HG03354 (cell line): Measurements from ENCODE around the gene IL18R1.

Source experiments
- ATAC-seq: cut with Tn5 transposase; IDR thresholded peaks from one replicate; pipeline ENCODE4 v1.9.1; 2021; ENCODE audit warnings: mild to moderate bottlenecking; ENCODE audit not compliant: unreplicated experiment, poor library complexity, severe bottlenecking

The IL18R1 gene

DNA sequence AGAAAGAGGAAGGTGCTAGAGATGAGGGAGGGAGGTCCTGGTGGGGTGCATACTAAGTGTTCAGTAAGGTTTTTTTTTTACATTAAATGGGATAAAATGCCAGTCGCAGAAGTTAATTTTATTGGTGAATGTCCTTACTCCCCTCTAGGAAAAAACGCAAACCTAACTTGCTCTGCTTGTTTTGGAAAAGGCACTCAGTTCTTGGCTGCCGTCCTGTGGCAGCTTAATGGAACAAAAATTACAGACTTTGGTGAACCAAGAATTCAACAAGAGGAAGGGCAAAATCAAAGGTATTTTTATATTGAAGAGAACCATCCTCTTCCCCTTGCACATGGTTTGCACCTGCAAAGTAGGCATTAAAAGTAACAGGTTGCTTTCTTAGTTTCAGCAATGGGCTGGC lies 12.7 kb upstream of the IL18R1 start:
- ATAC-seq, result no peak

DNA sequence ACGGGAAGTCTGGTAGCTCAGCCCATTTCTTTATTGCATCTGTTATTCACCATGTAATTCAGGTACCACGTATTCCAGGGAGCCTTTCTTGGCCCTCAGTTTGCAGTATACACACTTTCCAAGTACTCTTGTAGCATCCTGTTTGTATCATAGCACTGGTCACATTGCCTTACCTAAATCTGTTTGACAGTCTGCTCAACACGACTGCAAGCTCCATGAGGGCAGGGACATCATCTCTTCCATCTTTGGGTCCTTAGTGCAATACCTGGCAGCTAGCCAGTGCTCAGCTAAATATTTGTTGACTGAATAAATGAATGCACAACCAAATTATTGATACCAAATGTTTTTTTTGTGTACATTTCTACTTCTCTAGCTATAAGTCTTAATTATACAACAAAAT lies 11.2 kb upstream of the IL18R1 start:
- no peak for ATAC-seq

DNA sequence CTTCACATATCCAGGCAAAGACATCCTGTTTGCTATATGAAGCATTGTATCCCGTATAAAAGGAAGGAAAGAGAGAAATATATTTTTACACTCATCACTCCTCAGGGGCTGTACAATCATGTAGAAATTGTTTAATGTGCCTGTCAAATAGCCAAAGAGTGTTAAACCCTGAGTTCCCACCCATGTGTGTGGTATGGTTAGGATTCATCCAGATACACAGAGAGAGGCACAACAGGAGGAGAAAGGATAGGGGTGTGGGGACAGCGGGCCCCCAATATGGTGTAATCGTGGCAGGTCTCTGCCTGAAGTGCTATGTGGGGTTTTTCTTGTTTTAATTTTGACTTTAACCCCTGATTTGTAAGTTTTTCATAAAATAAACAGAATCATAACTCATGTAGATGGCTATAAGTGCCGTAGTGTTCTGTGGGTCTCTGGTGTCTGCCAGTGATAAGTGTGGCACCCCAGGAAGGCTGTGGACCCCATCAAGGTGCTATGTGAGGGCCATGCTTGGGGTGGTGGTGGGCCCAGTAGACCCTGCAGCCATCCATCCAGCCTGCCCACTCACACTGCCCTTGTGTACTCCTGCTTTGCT lies 10.2 kb upstream of the IL18R1 start:
- no peak for ATAC-seq

DNA sequence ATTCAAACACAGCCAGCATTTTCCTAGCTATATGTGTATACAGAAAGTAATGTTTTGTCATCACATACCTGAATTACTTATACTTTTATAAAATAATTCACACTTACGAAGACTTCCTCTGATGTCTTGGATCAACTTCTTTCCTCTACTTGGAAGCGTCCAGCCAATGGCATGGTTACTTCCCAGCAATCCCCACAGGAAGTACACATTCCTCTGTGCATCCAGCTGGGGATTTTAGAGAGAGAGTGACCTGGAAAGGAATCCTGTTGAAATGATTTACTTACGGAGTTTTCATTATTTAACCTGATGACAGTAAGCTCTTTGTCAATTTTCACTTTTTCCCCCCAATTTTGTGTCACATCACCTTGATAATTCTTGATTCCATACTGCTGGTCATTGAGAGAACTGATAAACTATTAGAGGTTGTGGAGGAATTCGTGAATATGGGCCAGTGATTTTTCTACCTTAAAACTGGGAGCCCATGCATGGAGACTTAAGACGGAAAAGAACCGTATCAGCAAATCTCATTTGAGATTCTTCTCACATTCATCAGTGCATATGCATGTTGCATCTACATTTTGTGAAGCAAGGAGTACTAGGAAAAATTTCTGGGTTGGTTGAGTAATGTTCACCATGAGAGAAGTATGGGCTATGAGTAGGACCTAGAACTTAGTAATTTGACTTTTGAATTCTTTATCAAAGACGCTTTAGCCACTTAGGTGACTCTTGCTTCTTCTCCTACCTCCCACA lies 9.0 kb upstream of the IL18R1 start:
- ATAC-seq, result no peak

DNA sequence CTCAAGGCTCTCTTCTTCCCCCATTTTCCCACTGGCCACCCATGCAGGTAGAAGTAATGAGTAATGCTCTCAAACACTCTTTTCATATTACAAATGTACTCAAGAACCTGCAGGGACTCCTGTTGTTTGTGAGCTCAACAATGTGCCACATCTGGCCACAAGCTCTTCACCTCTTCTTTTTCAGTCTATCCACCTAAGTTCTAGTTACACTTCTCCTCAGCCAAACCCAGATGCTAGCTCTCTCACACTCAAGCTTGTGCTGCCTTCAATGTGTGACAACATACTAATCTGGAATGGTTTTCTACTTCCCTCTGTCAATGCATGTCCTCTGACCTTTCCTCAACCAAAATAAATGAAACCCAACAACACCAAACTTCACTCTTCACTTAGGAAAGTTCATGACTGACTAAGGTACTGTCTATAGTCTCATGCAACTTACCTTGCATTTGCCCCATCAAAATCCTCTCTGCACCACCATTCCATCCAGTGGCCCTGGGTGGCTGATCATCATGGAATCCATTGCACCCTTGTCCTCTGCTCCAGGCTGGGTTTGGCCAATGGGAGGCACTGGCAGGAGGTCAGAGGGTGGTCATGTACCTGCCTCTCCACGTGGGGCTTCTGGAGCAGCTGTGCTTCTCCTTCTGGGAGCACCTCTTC lies 5.3 kb upstream of the IL18R1 start:
- no peak for ATAC-seq

DNA sequence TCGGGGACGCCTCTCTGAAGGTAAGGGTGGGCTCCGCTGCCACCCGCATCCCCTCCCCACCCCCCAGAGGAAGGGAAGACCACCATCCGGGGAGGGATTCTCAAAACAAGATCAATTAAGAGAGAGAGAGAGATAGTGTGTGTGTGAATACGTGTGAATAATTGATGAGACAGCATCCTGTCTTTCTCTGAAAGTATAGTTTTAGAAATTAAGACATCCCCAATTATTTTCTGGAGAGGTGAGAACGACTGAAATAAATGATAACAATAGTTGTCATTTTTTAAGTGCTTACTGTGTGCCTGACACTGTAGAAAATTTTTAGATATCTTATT lies 751 bp downstream of the IL18R1 start:
- peak; percentile 11 for ATAC-seq

DNA sequence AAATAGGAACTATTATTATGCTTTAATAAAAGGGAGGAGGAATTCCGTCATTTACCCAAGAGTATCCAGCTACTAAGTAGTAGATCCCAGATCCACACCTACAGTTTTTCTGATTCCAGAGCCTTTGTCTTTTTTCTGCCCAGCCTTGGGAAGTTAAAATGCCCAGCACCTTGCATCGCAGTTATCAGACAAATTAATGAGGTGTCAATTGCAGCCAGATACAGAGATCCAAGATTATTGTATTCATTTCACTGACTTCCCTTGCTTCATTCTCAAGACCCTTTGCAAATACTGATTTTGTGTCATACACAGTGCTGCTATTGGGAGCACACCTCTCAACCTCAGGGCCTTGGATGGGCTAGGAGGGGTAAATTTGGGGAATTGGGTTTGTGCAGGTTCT lies 1.1 kb downstream of the IL18R1 start:
- no peak for ATAC-seq

DNA sequence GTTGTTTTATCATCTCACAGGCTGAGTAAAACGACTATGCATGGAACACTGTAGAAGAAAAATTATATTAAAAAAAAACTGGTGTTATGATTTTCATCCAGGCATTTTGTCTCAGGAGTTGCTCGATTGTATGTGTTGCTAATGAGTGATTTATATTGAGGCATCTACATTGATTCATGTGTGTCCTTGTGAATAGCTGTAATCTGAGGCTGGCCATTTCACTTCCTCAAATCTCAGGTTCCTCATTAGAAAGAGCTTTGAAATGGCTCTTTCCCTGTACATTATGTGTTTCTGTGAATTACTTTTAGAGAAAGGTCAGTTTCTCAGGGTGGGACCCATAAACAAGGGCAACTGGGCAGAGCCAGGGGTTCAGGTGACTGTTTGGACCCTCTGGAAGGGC lies 2.3 kb downstream of the IL18R1 start:
- no peak for ATAC-seq

DNA sequence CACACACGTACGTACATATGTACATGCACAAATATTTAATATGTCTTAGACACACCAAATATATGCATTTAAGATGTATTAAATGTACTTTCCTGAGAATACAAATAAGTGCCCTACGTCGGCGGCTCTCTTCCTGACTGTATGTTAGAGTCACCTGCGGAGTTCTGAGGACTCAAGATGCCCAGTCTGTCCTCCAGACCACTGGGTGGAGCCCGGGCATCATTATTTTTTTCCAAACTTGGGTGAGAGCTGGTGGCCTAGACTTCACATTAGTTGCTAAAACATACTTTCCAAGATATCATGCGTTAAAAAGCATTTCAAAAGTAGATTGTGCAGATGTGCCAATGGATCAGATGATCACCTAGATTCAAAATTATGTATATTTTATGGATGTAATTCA lies 2.9 kb downstream of the IL18R1 start:
- ATAC-seq, result no peak

DNA sequence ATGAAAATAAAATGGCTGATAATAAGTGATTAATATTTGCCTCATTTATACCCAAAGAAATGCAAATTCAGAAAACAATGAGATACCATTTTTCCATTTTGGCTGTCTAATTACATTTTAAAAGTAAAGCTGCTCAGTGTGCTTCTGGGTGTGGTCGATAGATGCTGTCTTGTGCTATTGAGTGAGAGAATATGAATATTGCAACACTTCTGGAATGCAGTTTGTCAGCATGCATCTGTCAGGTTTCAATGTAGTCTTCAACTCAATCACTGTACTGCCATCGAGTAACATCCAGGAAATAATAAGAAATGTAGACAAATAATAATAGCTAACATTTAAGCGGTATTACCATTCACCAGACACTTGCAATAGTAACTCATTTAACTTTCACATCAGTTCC lies 3.9 kb downstream of the IL18R1 start:
- ATAC-seq, result no peak

DNA sequence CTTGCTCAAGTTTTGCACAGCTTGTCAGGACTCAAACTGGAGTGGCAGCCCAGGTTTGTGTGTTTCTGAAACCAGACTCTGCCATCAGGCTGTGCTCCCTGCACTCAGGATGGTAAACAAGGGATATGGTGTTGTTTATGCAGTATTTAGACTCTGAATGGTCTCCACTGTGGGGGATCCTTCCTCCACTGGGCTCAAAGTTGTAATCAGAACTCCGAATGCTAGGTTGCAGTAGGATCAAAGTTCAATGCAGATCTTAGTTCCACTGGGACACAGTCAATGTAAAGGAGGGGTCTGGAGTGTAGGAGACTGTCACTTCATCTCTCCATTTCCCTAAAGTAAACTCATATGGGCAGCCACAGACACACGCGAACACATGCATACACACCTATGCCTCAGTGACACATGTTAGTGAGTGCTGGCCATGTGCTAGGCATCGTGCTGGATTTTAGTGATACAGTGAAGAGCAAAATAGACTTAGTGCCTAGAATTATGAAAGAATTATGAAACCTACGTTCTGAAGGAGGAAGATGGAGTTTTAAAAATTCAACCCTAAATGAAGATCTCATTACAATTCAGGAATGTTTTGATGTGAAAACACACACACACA lies 6.1 kb downstream of the IL18R1 start:
- ATAC-seq, result no peak

DNA sequence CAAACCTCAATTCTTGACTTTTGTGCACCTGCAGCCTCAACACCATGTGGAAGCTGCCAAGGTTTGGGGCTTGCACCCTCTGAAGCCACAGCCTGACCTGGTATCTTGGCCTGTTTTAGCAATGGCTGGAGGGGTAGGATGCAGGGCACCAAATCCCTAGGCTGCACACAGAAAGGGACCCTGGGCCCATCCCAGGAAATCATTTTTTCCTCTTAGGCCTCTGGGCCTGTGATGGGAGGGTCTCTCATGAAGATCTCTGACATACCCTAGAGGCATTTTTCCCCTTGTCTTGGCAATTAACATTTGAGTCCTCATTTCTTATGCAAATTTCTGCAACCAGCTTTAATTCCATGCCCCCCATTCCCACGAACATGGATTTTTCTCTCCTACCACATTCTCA lies 10.2 kb downstream of the IL18R1 start:
- no peak for ATAC-seq

DNA sequence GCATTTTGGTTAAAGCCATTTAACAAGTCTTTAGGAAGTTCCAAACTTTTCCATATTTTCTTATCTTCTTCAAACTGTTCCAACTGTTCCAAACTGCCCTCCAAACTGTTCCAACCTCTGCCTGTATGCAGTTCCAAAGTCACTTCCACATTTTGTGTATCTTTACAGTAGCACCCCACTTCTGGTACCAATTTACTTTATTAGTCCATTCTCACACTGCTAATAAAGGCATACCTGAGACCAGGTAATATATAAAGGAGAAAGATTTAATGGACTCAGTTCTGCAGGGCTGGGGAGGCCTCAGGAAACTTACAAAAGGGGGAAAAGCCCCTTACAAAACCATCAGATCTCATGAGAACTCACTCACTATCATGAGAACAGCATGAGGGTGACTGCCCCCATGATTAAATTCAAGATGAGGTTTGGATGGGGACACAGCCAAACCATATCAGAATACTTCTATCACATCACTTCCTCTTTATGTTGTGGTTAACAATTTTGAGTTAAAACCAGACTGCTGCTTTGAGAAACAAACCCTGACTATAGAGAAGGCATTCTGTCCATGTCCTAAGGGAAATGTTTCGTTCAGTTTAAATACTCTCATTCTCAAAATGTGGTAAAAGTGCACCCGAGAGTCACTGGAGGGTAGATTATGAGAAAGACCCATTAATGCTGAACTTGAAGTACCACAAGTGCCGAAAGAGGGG lies 11.0 kb downstream of the IL18R1 start:
- ATAC-seq, result peak; percentile 71

DNA sequence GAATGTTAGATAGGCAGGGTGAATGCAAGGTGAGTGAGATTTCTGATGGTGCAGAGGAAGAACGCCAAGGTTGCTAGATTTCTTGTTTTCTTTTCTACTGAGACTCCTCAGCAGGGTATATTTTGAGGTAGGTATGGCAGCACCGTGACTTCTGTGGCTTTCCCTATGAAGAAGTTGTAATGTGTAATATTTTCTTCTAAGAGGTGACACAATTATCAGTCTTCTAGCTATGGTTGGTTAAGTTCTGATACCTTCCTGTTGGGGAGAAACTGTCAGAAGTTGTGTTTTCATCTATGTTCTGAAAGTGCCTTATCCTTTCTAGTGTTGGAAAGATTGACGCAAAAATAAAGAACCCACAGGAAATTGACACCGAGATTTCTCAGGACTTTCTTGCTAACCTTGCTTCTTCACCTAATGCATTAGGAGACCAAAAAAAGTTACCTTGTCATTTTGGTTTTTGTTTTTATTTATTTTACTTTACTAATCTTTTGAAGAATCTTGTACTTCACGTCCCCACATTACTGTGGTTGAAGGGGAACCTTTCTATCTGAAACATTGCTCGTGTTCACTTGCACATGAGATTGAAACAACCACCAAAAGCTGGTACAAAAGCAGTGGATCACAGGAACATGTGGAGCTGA lies 11.9 kb downstream of the IL18R1 start:
- peak; percentile 78 for ATAC-seq

DNA sequence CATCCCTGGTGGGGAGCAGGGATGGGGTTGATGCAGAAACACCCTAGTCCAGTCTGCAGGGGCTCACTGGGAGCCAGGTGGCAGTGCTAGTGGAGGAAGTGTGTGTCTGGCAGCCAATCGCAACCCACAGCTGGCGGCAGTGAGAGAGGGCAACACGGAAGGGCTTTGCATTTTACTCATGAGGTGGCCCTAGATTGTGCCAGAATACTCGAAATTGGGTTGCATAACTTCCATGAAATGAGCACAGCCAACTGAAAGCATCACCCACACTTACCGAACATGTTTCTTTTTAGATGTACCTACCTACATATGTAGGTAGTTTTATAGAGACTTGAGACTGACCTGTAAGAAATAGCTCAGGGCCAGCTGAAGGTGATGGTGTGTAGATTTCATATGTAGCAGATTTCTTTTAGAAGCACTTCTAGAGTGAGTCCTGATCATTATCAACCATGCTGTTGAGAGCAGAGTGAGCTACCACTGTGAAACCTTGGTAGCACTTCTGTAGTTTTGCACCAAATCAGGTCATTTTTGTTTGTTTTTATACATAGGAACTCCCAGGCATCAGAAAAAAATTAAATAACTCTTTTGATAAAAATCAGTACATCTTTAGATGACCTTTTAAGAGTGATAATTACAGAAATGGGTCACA lies 13.0 kb downstream of the IL18R1 start:
- no peak for ATAC-seq

DNA sequence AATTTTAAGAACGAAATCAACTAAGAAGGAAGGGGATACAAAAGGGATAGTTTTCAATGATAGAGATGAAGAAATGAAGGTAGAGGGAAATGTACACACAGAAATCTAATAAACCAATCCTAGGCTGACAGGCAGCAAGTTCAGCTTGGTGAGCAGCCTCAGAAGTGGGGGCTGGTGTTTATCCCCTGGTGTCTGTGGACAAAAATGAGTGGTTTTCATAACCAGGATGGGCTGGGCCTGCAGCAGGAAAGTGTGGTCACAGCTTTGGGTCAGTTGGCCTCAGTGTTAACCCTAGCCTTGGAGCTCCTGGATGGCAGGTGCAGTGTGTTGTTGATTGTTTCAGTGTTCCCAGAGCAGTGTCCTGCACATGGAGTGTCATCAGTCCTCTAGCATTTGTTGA lies 14.3 kb downstream of the IL18R1 start:
- ATAC-seq, result no peak

DNA sequence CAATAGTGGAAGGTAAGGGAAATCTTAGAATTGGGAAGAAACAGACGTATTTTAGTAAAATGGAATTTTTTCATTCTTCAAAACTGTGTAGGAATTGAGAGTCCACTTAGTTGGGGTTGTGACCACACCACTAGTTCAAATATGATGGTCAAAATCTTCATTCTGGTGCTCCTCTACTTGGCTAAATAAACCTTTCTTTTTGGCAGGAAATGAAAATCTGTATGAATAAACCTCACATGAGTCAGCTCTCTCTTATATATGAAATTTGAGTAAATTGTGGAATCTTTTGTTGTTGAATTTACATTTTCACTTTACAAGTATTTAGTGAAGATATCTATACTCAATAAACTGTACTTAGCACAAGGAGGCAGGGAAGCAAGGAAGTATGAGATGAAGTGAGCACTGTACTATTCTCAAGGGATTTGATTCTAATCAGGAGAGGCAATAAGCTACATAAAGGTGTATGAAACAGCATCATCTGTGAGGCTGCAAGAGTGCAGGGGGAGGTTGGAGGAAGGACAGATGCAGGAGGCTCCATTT lies 20.5 kb downstream of the IL18R1 start:
- no peak for ATAC-seq

DNA sequence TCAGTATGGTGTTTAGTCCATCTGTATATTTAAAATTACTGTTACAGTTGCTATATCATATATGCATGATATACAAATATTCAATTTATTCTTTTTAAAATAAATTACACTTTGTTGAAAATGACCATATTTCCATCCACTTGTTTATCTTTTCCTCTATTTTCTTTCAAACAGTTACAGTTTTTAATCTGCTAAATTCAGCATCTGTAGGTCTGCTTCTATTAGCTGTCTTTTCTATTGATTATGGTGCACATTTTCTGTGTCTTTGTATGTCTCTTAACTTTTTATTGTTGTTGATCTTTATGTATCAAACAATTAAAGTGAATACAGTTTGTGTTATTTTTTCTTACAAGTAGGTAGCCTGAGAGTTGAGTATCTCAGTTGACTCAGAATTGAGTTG lies 28.1 kb downstream of the IL18R1 start:
- no peak for ATAC-seq

DNA sequence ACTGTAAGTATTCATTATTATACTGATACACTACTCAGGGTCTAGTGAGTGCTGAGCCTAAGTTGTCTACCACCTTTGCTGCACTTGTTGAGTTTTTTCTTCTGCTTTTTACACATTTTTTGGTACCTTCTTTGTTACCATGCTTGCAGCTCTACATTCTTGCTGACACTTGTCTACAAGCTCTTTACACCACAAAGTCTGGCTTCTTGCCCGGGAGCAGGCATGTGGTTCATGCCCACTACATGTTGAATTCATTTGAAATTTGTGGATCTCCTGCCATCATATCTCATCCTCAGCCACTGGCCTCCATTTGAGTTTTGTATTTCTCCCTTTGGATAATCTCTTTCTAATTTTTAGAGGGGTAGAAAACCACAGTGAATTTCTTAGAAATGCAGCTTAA lies 29.9 kb downstream of the IL18R1 start:
- no peak for ATAC-seq
